HepG2 (cell line): ENCODE data around the gene CBFA2T2. TPM values are rescaled to one million over a fixed set of nuclear protein-coding genes. Genes with fewer than 3 reads are reported as not detected.

Source experiments
- ATAC-seq: fragments of 200-7000 bp; cut with Tn5 transposase; 3 replicates; pipeline ENCODE4 v1.9.1; 2020; ENCODE audit warnings: mild to moderate bottlenecking, moderate library complexity
- BruUV-seq: library from RNA; stranded (reverse); fragments of 400-500 nt; replicated peaks from 2 replicates; lab custom pipeline; 2021; lab: Mats Ljungman, UMichigan
- CTCF ChIA-PET: fragments of 300-600 bp; formaldehyde crosslinking; extraction: SDS; loops from one replicate; lab custom pipeline; 2021; ENCODE audit warnings: low total read pairs, inconsistent platforms, low intra/inter-chr PET ratio; lab: Yijun Ruan, JAX
- POLR2A ChIA-PET: fragments of 350-600 bp; sonication (Branson Sonifier 250); formaldehyde crosslinking; loops from one replicate; lab custom pipeline; 2020; ENCODE audit warnings: antibody characterized with exemption, inconsistent platforms; lab: Yijun Ruan, JAX
- DNase-seq: peaks from one replicate; pipeline ENCODE4 v3.0.0-alpha.2; 2015; ENCODE audit warnings: low spot score
- FAIRE-seq: peaks from 3 replicates; lab custom pipeline; 2011; peaks lifted over from hg19 to GRCh38; lab: Jason Lieb, UNC
- H2AFZ ChIP-seq: one replicate; pipeline ENCODE4 v1.6.1; 2011; ENCODE audit warnings: low read length, inconsistent platforms
- H3K27ac ChIP-seq: fragments of 300-600 bp; 3 replicates; pipeline ENCODE4 v1.8.0; 2011; ENCODE audit warnings: mixed run types, mild to moderate bottlenecking, mixed read lengths, low read length, inconsistent platforms; ENCODE audit not compliant: insufficient read depth; ENCODE audit errors: extremely low read length
- H3K27me3 ChIP-seq, 2 experiments: fragments of 200-600 bp in 1 of 2; 2 replicates in 1 of 2; 3 replicates in 1 of 2; pipeline versions ENCODE4 v1.6.0 to v1.8.0; 2011; ENCODE audit warnings: low read length in 2 of 2, mild to moderate bottlenecking in 2 of 2, moderate library complexity in 2 of 2, inconsistent platforms in 1 of 2; ENCODE audit not compliant: insufficient read depth in 2 of 2, control insufficient read depth in 1 of 2
- H3K36me3 ChIP-seq, 2 experiments: fragments of 200-600 bp in 1 of 2; replicated peaks in 1 of 2; 2 replicates in 1 of 2; 3 replicates in 1 of 2; pipeline versions ENCODE4 v1.5.1 to v1.8.0; 2011; ENCODE audit warnings: low read length in 2 of 2, inconsistent platforms in 1 of 2; ENCODE audit not compliant: insufficient read depth in 2 of 2, control insufficient read depth in 1 of 2
- H3K4me1 ChIP-seq: 2 replicates; pipeline ENCODE4 v1.5.1; 2012; ENCODE audit warnings: low read length, inconsistent platforms; ENCODE audit not compliant: insufficient read depth
- H3K4me2 ChIP-seq: 2 replicates; pipeline ENCODE4 v1.6.0; 2011; ENCODE audit warnings: low read depth, low read length, inconsistent platforms
- H3K4me3 ChIP-seq, 3 experiments: fragments of 200-600 bp in 1 of 3; sonication (generic), shearing (Covaris generic) in 1 of 3; replicated peaks in 1 of 3; 2 replicates each; pipeline ENCODE4 v1.5.1; 2011 to 2016; ENCODE audit warnings: low read length in 3 of 3, inconsistent platforms in 2 of 3, low read depth in 2 of 3, mild to moderate bottlenecking in 2 of 3, control low read depth in 1 of 3, mixed read lengths in 1 of 3; ENCODE audit not compliant: insufficient read depth in 1 of 3
- H3K79me2 ChIP-seq: one replicate; pipeline ENCODE4 v1.6.1; 2011; ENCODE audit warnings: low read length, inconsistent platforms; ENCODE audit not compliant: insufficient read depth
- H3K9ac ChIP-seq: 2 replicates; pipeline ENCODE4 v1.6.0; 2011; ENCODE audit warnings: mild to moderate bottlenecking, low read depth, low read length, inconsistent platforms; ENCODE audit not compliant: insufficient read depth
- H3K9me3 ChIP-seq: 2 replicates; pipeline ENCODE4 v1.5.1; 2012; ENCODE audit warnings: mild to moderate bottlenecking, low read length
- H4K20me1 ChIP-seq: 2 replicates; pipeline ENCODE4 v1.6.0; 2011; ENCODE audit warnings: inconsistent platforms, mild to moderate bottlenecking, low read length, moderate library complexity; ENCODE audit not compliant: insufficient read depth
- GLI4 ChIP-seq: sonication (generic); formaldehyde crosslinking; IDR thresholded peaks from 2 replicates; pipeline ENCODE4 v1.5.1; 2020; ENCODE audit warnings: missing genetic modification reagents, mild to moderate bottlenecking, moderate library complexity, borderline replicate concordance
- IRF2 ChIP-seq: IDR thresholded peaks from 2 replicates; pipeline ENCODE4 v1.6.1; 2018; ENCODE audit warnings: missing genetic modification reagents, missing compliant biosample characterization
- KAT8 ChIP-seq: IDR thresholded peaks from 2 replicates; pipeline ENCODE4 v1.6.1; 2016; ENCODE audit warnings: missing genetic modification reagents, missing compliant biosample characterization
- KLF13 ChIP-seq: sonication (generic); formaldehyde crosslinking; IDR thresholded peaks from 2 replicates; pipeline ENCODE4 v1.4.0; 2020; ENCODE audit warnings: mild to moderate bottlenecking, missing genetic modification reagents
- MEIS1 ChIP-seq: sonication (generic); formaldehyde crosslinking; IDR thresholded peaks from 2 replicates; pipeline ENCODE4 v1.9.0; 2021; ENCODE audit warnings: mild to moderate bottlenecking, missing genetic modification reagents, moderate library complexity, borderline replicate concordance
- PCBP1 ChIP-seq: fragments of 200-400 bp; formaldehyde crosslinking; IDR thresholded peaks from 2 replicates; pipeline ENCODE4 v1.6.1; 2017; ENCODE audit warnings: mild to moderate bottlenecking, low read depth, low read length, borderline replicate concordance
- RBM39 ChIP-seq: fragments of 200-400 bp; formaldehyde crosslinking; IDR thresholded peaks from one replicate; pipeline ENCODE4 v1.6.1; 2018; ENCODE audit warnings: antibody characterized with exemption, mild to moderate bottlenecking, low read depth, low read length; ENCODE audit not compliant: poor library complexity, severe bottlenecking
- ZNF879 ChIP-seq: sonication (generic); formaldehyde crosslinking; IDR thresholded peaks from 2 replicates; pipeline ENCODE4 v1.8.1; 2023; ENCODE audit warnings: missing genetic modification reagents
- WGBS: methylation state at CpG from one replicate; pipeline ENCODE4 v1.1.6; 2017; ENCODE audit warnings: low lambda C conversion rate; 5-methylcytosine and 5-hydroxymethylcytosine counted together
- in situ Hi-C: cut with HindIII; loops from 2 replicates; pipeline ENCODE4 v1.10.0; 2017; ENCODE audit warnings: low pct_unique_long_range_greater_than_20kb; ENCODE audit not compliant: extremely low pct_ligation_motif_present
- intact Hi-C: fragments of 100-400 bp; cut with micrococcal nuclease; formaldehyde crosslinking; loops from one replicate; pipeline ENCODE4 v1.10.0; 2022; ENCODE audit not compliant: unreplicated experiment
- polyA plus RNA-seq, 8 experiments: library from polyadenylated mRNA; depleted of rRNA in 3 of 8; stranded (reverse) in 7 of 8; unstranded in 1 of 8; fragments of >200 nt; fragmentation: Illumina TruSeq in 4 of 8; extraction: Trizol in 4 of 8; gene quantifications; 2 replicates each; pipeline versions ENCODE4 v1.2.1 to v1.2.3, GENCODE V29; 2011 to 2016; ENCODE audit warnings: low read depth in 4 of 8, missing spikeins in 1 of 8, mixed read lengths in 1 of 8; ENCODE audit not compliant: insufficient read depth in 1 of 8
- total RNA-seq, 5 experiments: library from RNA; depleted of rRNA; stranded (reverse); fragments of >200 nt; fragmentation: Illumina TruSeq; extraction: Trizol; gene quantifications; 2 replicates each; pipeline ENCODE4 v1.2.3, GENCODE V29; 2016; ENCODE audit warnings: low read depth in 1 of 5
- TF ChIP-seq, protein P1 (sequence below): sonication (generic); formaldehyde crosslinking; IDR thresholded peaks from 2 replicates; pipeline ENCODE4 v1.4.0; 2020; ENCODE audit warnings: missing genetic modification reagents, mild to moderate bottlenecking, borderline replicate concordance
- TF ChIP-seq, protein P2 (sequence below): sonication (generic); formaldehyde crosslinking; IDR thresholded peaks from 2 replicates; pipeline ENCODE4 v1.4.0; 2020; ENCODE audit warnings: missing genetic modification reagents
- TF ChIP-seq, protein P3 (sequence below): sonication (generic); formaldehyde crosslinking; IDR thresholded peaks from 2 replicates; pipeline ENCODE4 v1.5.0; 2020; ENCODE audit warnings: missing genetic modification reagents
- TF ChIP-seq, protein P4 (sequence below): sonication (generic); formaldehyde crosslinking; IDR thresholded peaks from 2 replicates; pipeline ENCODE4 v1.9.0; 2021; ENCODE audit warnings: missing genetic modification reagents, borderline replicate concordance

The CBFA2T2 gene
- total and polyA plus RNA-seq, 2 of the 13 experiments (the other 11 are each of a cell fraction or from before 2014, with no cell fraction given), result 6.3 to 21.2 TPM

DNA sequence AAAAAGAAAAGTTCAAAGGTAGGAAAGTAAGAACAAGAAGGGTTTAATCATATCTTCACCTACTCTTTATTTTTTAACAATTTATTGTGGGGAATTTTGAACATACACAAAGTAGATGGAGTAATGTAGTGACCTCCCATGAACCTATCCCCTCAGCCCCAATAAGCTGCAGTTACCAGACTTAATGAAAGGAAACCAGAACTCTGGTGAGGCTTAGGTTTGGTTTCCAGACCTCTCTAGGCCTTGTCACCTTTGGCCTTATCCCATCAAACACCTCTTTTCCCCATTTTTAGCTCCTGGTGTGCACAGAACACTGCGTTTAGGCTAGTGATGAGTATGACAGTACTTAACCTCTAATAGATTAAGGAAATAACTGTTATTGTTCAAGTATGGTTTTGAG is 42.0 kb downstream of the CBFA2T2 start:
- 0 out of 2 replicates have a peak overlapping the region, but pooled peaks have one; percentile 55 for H3K9ac ChIP-seq
- H3K4me1 ChIP-seq, result peaks cover 43% of the 10 kb centered on the region
- TF ChIP-seq GLI4 (no peak), MEIS1 (CRISPR knock-in tag) (0 out of 2 replicates have a peak, but pooled peaks have one; percentile 23), KLF13 (CRISPR knock-in tag) (no peak), KAT8 (CRISPR knock-in tag) (no peak), IRF2 (CRISPR knock-in tag) (no peak), ZNF879 (CRISPR knock-in tag) (no peak), RBM39 (no peak), PCBP1 (no peak)
- TF ChIP-seq, protein P1, sequence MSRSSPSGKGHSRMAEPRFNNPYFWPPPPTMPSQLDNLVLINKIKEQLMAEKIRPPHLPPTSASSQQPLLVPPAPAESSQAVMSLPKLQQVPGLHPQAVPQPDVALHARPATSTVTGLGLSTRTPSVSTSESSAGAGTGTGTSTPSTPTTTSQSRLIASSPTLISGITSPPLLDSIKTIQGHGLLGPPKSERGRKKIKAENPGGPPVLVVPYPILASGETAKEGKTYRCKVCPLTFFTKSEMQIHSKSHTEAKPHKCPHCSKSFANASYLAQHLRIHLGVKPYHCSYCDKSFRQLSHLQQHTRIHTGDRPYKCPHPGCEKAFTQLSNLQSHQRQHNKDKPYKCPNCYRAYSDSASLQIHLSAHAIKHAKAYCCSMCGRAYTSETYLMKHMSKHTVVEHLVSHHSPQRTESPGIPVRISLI (CRISPR knock-in tag), result peak; percentile 24; the same call in 1 of the 2 replicates
- TF ChIP-seq, protein P2, sequence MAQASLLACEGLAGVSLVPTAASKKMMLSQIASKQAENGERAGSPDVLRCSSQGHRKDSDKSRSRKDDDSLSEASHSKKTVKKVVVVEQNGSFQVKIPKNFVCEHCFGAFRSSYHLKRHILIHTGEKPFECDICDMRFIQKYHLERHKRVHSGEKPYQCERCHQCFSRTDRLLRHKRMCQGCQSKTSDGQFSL (CRISPR knock-in tag), result no peak
- TF ChIP-seq, protein P3, sequence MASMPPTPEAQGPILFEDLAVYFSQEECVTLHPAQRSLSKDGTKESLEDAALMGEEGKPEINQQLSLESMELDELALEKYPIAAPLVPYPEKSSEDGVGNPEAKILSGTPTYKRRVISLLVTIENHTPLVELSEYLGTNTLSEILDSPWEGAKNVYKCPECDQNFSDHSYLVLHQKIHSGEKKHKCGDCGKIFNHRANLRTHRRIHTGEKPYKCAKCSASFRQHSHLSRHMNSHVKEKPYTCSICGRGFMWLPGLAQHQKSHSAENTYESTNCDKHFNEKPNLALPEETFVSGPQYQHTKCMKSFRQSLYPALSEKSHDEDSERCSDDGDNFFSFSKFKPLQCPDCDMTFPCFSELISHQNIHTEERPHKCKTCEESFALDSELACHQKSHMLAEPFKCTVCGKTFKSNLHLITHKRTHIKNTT, result no peak
- TF ChIP-seq, protein P4, sequence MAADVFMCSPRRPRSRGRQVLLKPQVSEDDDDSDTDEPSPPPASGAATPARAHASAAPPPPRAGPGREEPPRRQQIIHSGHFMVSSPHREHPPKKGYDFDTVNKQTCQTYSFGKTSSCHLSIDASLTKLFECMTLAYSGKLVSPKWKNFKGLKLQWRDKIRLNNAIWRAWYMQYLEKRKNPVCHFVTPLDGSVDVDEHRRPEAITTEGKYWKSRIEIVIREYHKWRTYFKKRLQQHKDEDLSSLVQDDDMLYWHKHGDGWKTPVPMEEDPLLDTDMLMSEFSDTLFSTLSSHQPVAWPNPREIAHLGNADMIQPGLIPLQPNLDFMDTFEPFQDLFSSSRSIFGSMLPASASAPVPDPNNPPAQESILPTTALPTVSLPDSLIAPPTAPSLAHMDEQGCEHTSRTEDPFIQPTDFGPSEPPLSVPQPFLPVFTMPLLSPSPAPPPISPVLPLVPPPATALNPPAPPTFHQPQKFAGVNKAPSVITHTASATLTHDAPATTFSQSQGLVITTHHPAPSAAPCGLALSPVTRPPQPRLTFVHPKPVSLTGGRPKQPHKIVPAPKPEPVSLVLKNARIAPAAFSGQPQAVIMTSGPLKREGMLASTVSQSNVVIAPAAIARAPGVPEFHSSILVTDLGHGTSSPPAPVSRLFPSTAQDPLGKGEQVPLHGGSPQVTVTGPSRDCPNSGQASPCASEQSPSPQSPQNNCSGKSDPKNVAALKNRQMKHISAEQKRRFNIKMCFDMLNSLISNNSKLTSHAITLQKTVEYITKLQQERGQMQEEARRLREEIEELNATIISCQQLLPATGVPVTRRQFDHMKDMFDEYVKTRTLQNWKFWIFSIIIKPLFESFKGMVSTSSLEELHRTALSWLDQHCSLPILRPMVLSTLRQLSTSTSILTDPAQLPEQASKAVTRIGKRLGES, result no peak
- H4K20me1 ChIP-seq, result no peaks in the 10 kb centered on the region
- ATAC-seq, result peak; percentile 50
- WGBS, result 70% methylated on average over 1 of the region's 1 CpG
- no peaks in the 10 kb centered on the region for H3K27me3 ChIP-seq
- H3K4me3 ChIP-seq, result no peak overlapping the region
- in situ Hi-C loops (no loop called here), intact Hi-C loops (no loop called here)
- H3K4me2 ChIP-seq, result peak overlapping the region; percentile 21
- FAIRE-seq, result no peak
- DNase-seq, result no peak
- peaks cover 4 to 5% of the 10 kb centered on the region in 2 experiments; a peak in 1 of 5 replicates for H3K36me3 ChIP-seq
- no peak overlapping the region for H2AFZ ChIP-seq
- H3K9me3 ChIP-seq, result no peaks in the 10 kb centered on the region
- H3K27ac ChIP-seq, result peak overlapping the region; percentile 67
- BruUV-seq, result TSS peak; percentile 30
- ChIA-PET CTCF (no interaction called here), POLR2A (interaction anchor here (1.3 to 1.9 kb wide), 3 partner anchors 23 to 42 kb away, joined by 3 to 6 read pairs (median 4); partner anchors contain the start of gene CBFA2T2)
- H3K79me2 ChIP-seq, result peaks cover 23% of the 10 kb centered on the region
